K562 (cell line): ENCODE data around the gene GPM6B. TPM values are rescaled to one million over a fixed set of nuclear protein-coding genes. Genes with fewer than 3 reads are reported as not detected.

Source experiments
- ATAC-seq: fragments of 200-7000 bp; cut with Tn5 transposase; 3 replicates; pipeline ENCODE4 v1.9.1; 2020; ENCODE audit warnings: moderate library complexity
- Bru-seq: library from RNA; stranded (reverse); fragments of 400-500 nt; gene quantifications from one replicate; lab custom pipeline; 2021; lab: Mats Ljungman, UMichigan
- BruChase-seq, 2 experiments: library from RNA; stranded (reverse); fragments of 400-500 nt; gene quantifications; one replicate each; lab custom pipeline; 2021; lab: Mats Ljungman, UMichigan
- BruUV-seq: library from RNA; stranded (reverse); fragments of 400-500 nt; replicated peaks from 2 replicates; lab custom pipeline; 2021; lab: Mats Ljungman, UMichigan
- CTCF ChIA-PET: fragments of 300-600 bp; formaldehyde crosslinking; extraction: SDS; loops from one replicate; lab custom pipeline; 2021; ENCODE audit warnings: low intra/inter-chr PET ratio; lab: Yijun Ruan, JAX
- POLR2A ChIA-PET: fragments of 300-600, 350-650 bp; sonication (Branson Sonifier 250); formaldehyde crosslinking; extraction: SDS; loops from one replicate; lab custom pipeline; 2021; ENCODE audit warnings: antibody characterized with exemption, inconsistent platforms; lab: Yijun Ruan, JAX
- DNase-seq, 4 experiments: peaks; one replicate each; pipeline versions ENCODE4 v3.0.0 to v3.0.0-alpha.2; 2011 to 2018; ENCODE audit warnings: low spot score in 3 of 4, mixed read lengths in 3 of 4; ENCODE audit errors: extremely low read depth in 1 of 4
- FAIRE-seq: peaks from 2 replicates; lab custom pipeline; 2011; peaks lifted over from hg19 to GRCh38; lab: Jason Lieb, UNC
- H2AFZ ChIP-seq: 2 replicates; pipeline ENCODE4 v1.6.0; 2011; ENCODE audit warnings: low read depth, low read length, control low read depth, inconsistent platforms
- H3K27ac ChIP-seq: fragments of 200-600 bp; 3 replicates; pipeline ENCODE4 v1.8.0; 2011; ENCODE audit warnings: low read depth, mild to moderate bottlenecking, control low read depth, inconsistent platforms, low read length, moderate library complexity, mixed read lengths; ENCODE audit errors: extremely low read depth
- H3K27me3 ChIP-seq, 2 experiments: fragments of 300-600 bp in 1 of 2; 2 replicates in 1 of 2; 3 replicates in 1 of 2; pipeline versions ENCODE4 v1.6.0 to v1.8.0; 2011; ENCODE audit warnings: inconsistent platforms in 2 of 2, low read length in 2 of 2, mild to moderate bottlenecking in 1 of 2, mixed read lengths in 1 of 2, moderate library complexity in 1 of 2; ENCODE audit not compliant: control insufficient read depth in 2 of 2, insufficient read depth in 2 of 2
- H3K36me3 ChIP-seq: fragments of 300-600 bp; 3 replicates; pipeline ENCODE4 v1.8.0; 2011; ENCODE audit warnings: mild to moderate bottlenecking, low read length, inconsistent platforms; ENCODE audit not compliant: control insufficient read depth, insufficient read depth
- H3K4me1 ChIP-seq, 2 experiments: fragments of 200-600 bp in 1 of 2; replicated peaks in 1 of 2; 2 replicates in 1 of 2; 3 replicates in 1 of 2; pipeline versions ENCODE4 v1.5.1 to v1.8.0; 2011; ENCODE audit warnings: inconsistent platforms in 2 of 2, low read length in 2 of 2, mild to moderate bottlenecking in 1 of 2, mixed read lengths in 1 of 2, moderate library complexity in 1 of 2; ENCODE audit not compliant: control insufficient read depth in 2 of 2, insufficient read depth in 2 of 2
- H3K4me2 ChIP-seq: 2 replicates; pipeline ENCODE4 v1.6.1; 2011; ENCODE audit warnings: low read length, control low read depth, inconsistent platforms, mixed read lengths; ENCODE audit not compliant: insufficient read depth
- H3K4me3 ChIP-seq: fragments of 200-600 bp; sonication (generic), shearing (Covaris generic); 2 replicates; pipeline ENCODE4 v1.5.1; 2016; ENCODE audit warnings: control low read depth, inconsistent platforms
- H3K79me2 ChIP-seq: fragments of 200-600 bp; 3 replicates; pipeline ENCODE4 v1.8.0; 2011; ENCODE audit warnings: low read length, inconsistent platforms; ENCODE audit not compliant: control insufficient read depth, insufficient read depth
- H3K9ac ChIP-seq, 2 experiments: 2 replicates each; pipeline versions ENCODE4 v1.6.0 to v1.6.1; 2011; ENCODE audit warnings: low read depth in 2 of 2, low read length in 2 of 2, control low read depth in 1 of 2, inconsistent platforms in 1 of 2, mild to moderate bottlenecking in 1 of 2, mixed read lengths in 1 of 2; ENCODE audit not compliant: insufficient read depth in 1 of 2
- H3K9me1 ChIP-seq: one replicate; pipeline ENCODE4 v1.6.0; 2011; ENCODE audit warnings: inconsistent platforms, mild to moderate bottlenecking, low read length, moderate library complexity; ENCODE audit not compliant: control insufficient read depth, insufficient read depth
- H3K9me3 ChIP-seq: replicated peaks from 2 replicates; pipeline ENCODE4 v1.5.1; 2011; ENCODE audit warnings: low read depth, low read length, inconsistent platforms; ENCODE audit not compliant: control insufficient read depth, insufficient read depth
- H4K20me1 ChIP-seq: replicated peaks from 2 replicates; pipeline ENCODE4 v1.6.1; 2011; ENCODE audit warnings: low read length, inconsistent platforms, mixed read lengths; ENCODE audit not compliant: control insufficient read depth, insufficient read depth
- FOXP4 ChIP-seq: sonication (generic); formaldehyde crosslinking; IDR thresholded peaks from 2 replicates; pipeline ENCODE4 v1.8.0; 2022; ENCODE audit warnings: mild to moderate bottlenecking, missing genetic modification reagents, borderline replicate concordance
- HDGF ChIP-seq: fragments of 450-650 bp; IDR thresholded peaks from 2 replicates; pipeline ENCODE4 v1.6.1; 2016
- POLR2AphosphoS2 ChIP-seq: IDR thresholded peaks from 2 replicates; pipeline ENCODE4 v1.6.1; 2012; ENCODE audit warnings: low read length, improper control_type of control experiment
- RAD21 ChIP-seq, 2 experiments: fragments of 250-450 bp in 1 of 2; fragments of 450-650 bp in 1 of 2; sonication (Bioruptor Pico) in 1 of 2; formaldehyde crosslinking in 1 of 2; IDR thresholded peaks in 1 of 2; conservative IDR thresholded peaks in 1 of 2; 2 replicates each; pipeline versions ENCODE4 v1.4.0 to v1.8.0; 2020 to 2022; ENCODE audit warnings: mild to moderate bottlenecking in 2 of 2, moderate library complexity in 1 of 2
- SIRT6 ChIP-seq: IDR thresholded peaks from one replicate; pipeline ENCODE4 v1.6.1; 2012; ENCODE audit warnings: low read depth, mild to moderate bottlenecking, control low read depth, inconsistent platforms, low read length, moderate library complexity
- TBP ChIP-seq: optimal IDR thresholded peaks from 2 replicates; pipeline ENCODE3; 2011; ENCODE audit warnings: low read depth, low read length, improper control_type of control experiment
- TOE1 ChIP-seq, 2 experiments: fragments of 450-650 bp in 1 of 2; sonication (generic) in 1 of 2; formaldehyde crosslinking in 1 of 2; IDR thresholded peaks; 2 replicates each; pipeline versions ENCODE4 v1.7.1 to v1.8.0; 2016 to 2022; ENCODE audit warnings: borderline replicate concordance in 2 of 2, mild to moderate bottlenecking in 2 of 2, antibody characterized with exemption in 1 of 2, inconsistent platforms in 1 of 2, low read depth in 1 of 2, missing genetic modification reagents in 1 of 2, moderate library complexity in 1 of 2
- WGBS: fragments of 100-300 bp; shearing (Covaris generic); methylation state at CpG from one replicate; pipeline ENCODE4 v1.1.6; 2016; ENCODE audit warnings: low coverage, mixed read lengths; ENCODE audit not compliant: insufficient coverage; ENCODE audit errors: missing lambda C conversion rate; 5-methylcytosine and 5-hydroxymethylcytosine counted together
- in situ Hi-C: fragments of 300-500 bp; cut with MboI; formaldehyde crosslinking; loops from 4 replicates; pipeline ENCODE4 v1.15.0; 2018; ENCODE audit warnings: inconsistent platforms, mixed read lengths
- intact Hi-C: fragments of 100-400 bp; cut with micrococcal nuclease; formaldehyde crosslinking; loops from 2 replicates; pipeline ENCODE4 v1.14.2; 2022
- long read RNA-seq, 3 experiments: library from polyadenylated mRNA in 2 of 3; library from RNA in 1 of 3; unstranded in 2 of 3; stranded (forward) in 1 of 3; transcript quantifications; one replicate each; pipeline ENCODE4 v2.0.0, GENCODE V29; 2019 to 2022
- polyA minus RNA-seq, 3 experiments: library from RNA; depleted of rRNA, polyadenylated mRNA; stranded (reverse); fragments of >200 nt; gene quantifications; 2 replicates each; pipeline ENCODE4 v1.2.3, GENCODE V29; 2011
- polyA plus RNA-seq, 8 experiments: library from polyadenylated mRNA; depleted of rRNA in 4 of 8; stranded (reverse) in 5 of 8; unstranded in 3 of 8; fragments of >200 nt; fragmentation: Nextera tagmentation in 2 of 8; fragmentation: Illumina TruSeq in 1 of 8; extraction: Ambion mirVana in 2 of 8; extraction: Trizol in 1 of 8; gene quantifications; 2 replicates each; pipeline versions ENCODE4 v1.2.1 to v1.2.3, GENCODE V29; 2011 to 2014; ENCODE audit warnings: inconsistent platforms in 1 of 8, missing spikeins in 1 of 8
- total RNA-seq, 7 experiments: library from RNA; depleted of rRNA in 6 of 7; stranded (reverse); fragments of >200 nt in 6 of 7; fragmentation: Illumina TruSeq in 2 of 7; extraction: Trizol in 2 of 7; gene quantifications; 2 replicates each; pipeline versions ENCODE4 v1.2.1 to v1.2.3, GENCODE V29; 2011 to 2021; ENCODE audit warnings: low replicate concordance in 1 of 7

GPM6B gene
- not detected in 2 replicates for total RNA-seq (2011; cell fraction: chromatin; rRNA removed; ENCODE audit: low replicate concordance)
- total RNA-seq (2011; cell fraction: nucleolus; rRNA removed), result not detected in 2 replicates
- total RNA-seq (2011; cell fraction: nucleoplasm; rRNA removed), result not detected in 2 replicates
- total RNA-seq (2014; rRNA removed), result not detected in 2 replicates
- total RNA-seq (2014; rRNA removed; fragmentation: Illumina TruSeq; extraction: Trizol), result not detected in 2 replicates
- total RNA-seq (2015; rRNA removed; fragmentation: Illumina TruSeq; extraction: Trizol), result not detected in 2 replicates
- total RNA-seq (2021), result not detected in 2 replicates
- not detected in 2 replicates for polyA plus RNA-seq (2011; rRNA removed)
- not detected in 2 replicates for polyA plus RNA-seq (2011; cell fraction: cytosol; rRNA removed)
- not detected in 2 replicates for polyA plus RNA-seq (2011; cell fraction: nucleus; rRNA removed)
- 0.18 and 0.53 TPM in 2 replicates for polyA plus RNA-seq (2012)
- polyA plus RNA-seq (2014; fragmentation: Illumina TruSeq; extraction: Trizol), result not detected in 2 replicates
- polyA plus RNA-seq (2014; fragmentation: Nextera tagmentation; extraction: Ambion mirVana), result under 1 TPM; 0.14 to 0.32 TPM
- polyA plus RNA-seq (2014; rRNA removed), result not detected in 2 replicates
- polyA minus RNA-seq (2011; rRNA and poly(A)+ RNA removed), result not detected in 2 replicates
- not detected in 2 replicates for polyA minus RNA-seq (2011; cell fraction: cytosol; rRNA and poly(A)+ RNA removed)
- polyA minus RNA-seq (2011; cell fraction: nucleus; rRNA and poly(A)+ RNA removed), result under 0.01 TPM in 1 of 2 replicates, not detected in the other
- Bru-seq, nascent RNA, result percentile 3 among the genes with signal in this experiment
- BruChase-seq, experiment 1, labeled RNA remaining after a 2-hour chase, result percentile 2 among the genes with signal in this experiment
- BruChase-seq, experiment 2, labeled RNA remaining after a 6-hour chase, result percentile 3 among the genes with signal in this experiment
- long read RNA-seq, experiment 1, partial matches to known transcripts, result 0 of 2 reads
- long read RNA-seq, experiment 1, other reads (novel, unspliced or antisense), result 2 of 2 reads
- long read RNA-seq, experiment 2, result 0 reads
- long read RNA-seq, experiment 3, partial matches to known transcripts, result 1 of 1 reads
- long read RNA-seq, experiment 3, other reads (novel, unspliced or antisense), result 0 of 1 reads

- Histone ChIP-seq H3K27me3 (peaks cover 3 to 5% of the 10 kb centered on the region in 2 experiments; a peak in 3 of 5 replicates), H3K4me2 (no peak within 1 kb of the TSS), H4K20me1 (no peaks in the 10 kb centered on the region), H3K9ac (no peak within 1 kb of the TSS), H3K79me2 (no peaks in the 10 kb centered on the region), H3K9me1 (no peaks in the 10 kb centered on the region), H3K4me3 (no peak within 1 kb of the TSS), H3K9me3 (no peaks in the 10 kb centered on the region), H3K27ac (no peak within 1 kb of the TSS), H3K4me1 (no peaks in the 10 kb centered on the region), H2AFZ (no peak within 1 kb of the TSS), H3K36me3 (no peaks in the 10 kb centered on the region)
- intact Hi-C loops (no loop called here), in situ Hi-C loops (no loop called here)
- ChIA-PET CTCF (no interaction called here), POLR2A (no interaction called here)
- DNase-seq (no peak), ATAC-seq (no peak), FAIRE-seq (no peak)
- no TSS peak for BruUV-seq
- 4% methylated on average over 6 of the region's 19 CpGs for WGBS
- TF ChIP-seq HDGF (no peak), TOE1 (IDR thresholded peaks at IDR 0.05; ENCODE audit: borderline replicate concordance) (no peak), TOE1 (CRISPR knock-in tag; IDR thresholded peaks at IDR 0.05; ENCODE audit: borderline replicate concordance, low read depth) (no peak), RAD21 (CRISPR knock-in tag; conservative IDR thresholded peaks at IDR 0.05 in 1 of 2, IDR thresholded peaks at IDR 0.05 in 1 of 2) (no peak), POLR2AphosphoS2 (no peak), SIRT6 (no peak), TBP (no peak), FOXP4 (CRISPR knock-in tag) (no peak)
These were observed at the start of gene GPM6B for GRCh38 chrX:13816643-13817627. GPM6B (minus strand) TSS chrX:13817093; CDS start chrX:13816904, 189 bp downstream.
